IMR-90 (cell line): Measurements from ENCODE around the gene SLC29A1. TPM values are rescaled to one million over a fixed set of nuclear protein-coding genes. Genes with fewer than 3 reads are reported as not detected.

Source experiments
- ATAC-seq: fragments of 200-7000 bp; cut with Tn5 transposase; 2 replicates; pipeline ENCODE4 v1.9.1; 2020; ENCODE audit warnings: low read depth, mild to moderate bottlenecking, moderate library complexity
- BruUV-seq: library from RNA; stranded (reverse); fragments of 400-500 nt; replicated peaks from 2 replicates; lab custom pipeline; 2021; lab: Mats Ljungman, UMichigan
- CTCF ChIA-PET: fragments of 300-600 bp; formaldehyde crosslinking; extraction: SDS; loops from one replicate; lab custom pipeline; 2021; ENCODE audit warnings: antibody characterized with exemption; lab: Yijun Ruan, JAX
- POLR2A ChIA-PET: fragments of 300-600 bp; sonication (Branson Sonifier 250); formaldehyde crosslinking; loops from one replicate; lab custom pipeline; 2022; ENCODE audit warnings: antibody characterized with exemption; ENCODE audit not compliant: unreplicated experiment; lab: Charles Lee
- DNase-seq: peaks from one replicate; pipeline ENCODE4 v3.0.0; 2013
- H2AFZ ChIP-seq: replicated peaks from 2 replicates; pipeline ENCODE3; 2013; ENCODE audit warnings: low read length, mild to moderate bottlenecking; ENCODE audit not compliant: poor library complexity
- H2AK5ac ChIP-seq: 2 replicates; pipeline ENCODE4 v1.6.1; 2013; ENCODE audit warnings: low read depth, low read length, inconsistent platforms
- H2AK9ac ChIP-seq: replicated peaks from 2 replicates; pipeline ENCODE3; 2013; ENCODE audit warnings: mild to moderate bottlenecking, low read depth, low read length, moderate library complexity; ENCODE audit not compliant: poor library complexity
- H2BK120ac ChIP-seq: 2 replicates; pipeline ENCODE4 v1.6.1; 2013; ENCODE audit warnings: low read depth, low read length, inconsistent platforms
- H2BK15ac ChIP-seq: 3 replicates; pipeline ENCODE4 v1.6.1; 2013; ENCODE audit warnings: low read depth, low read length, inconsistent platforms
- H2BK20ac ChIP-seq: 2 replicates; pipeline ENCODE4 v1.6.1; 2013; ENCODE audit warnings: low read depth, mild to moderate bottlenecking, inconsistent platforms, low read length, moderate library complexity
- H2BK5ac ChIP-seq: 2 replicates; pipeline ENCODE4 v1.6.1; 2013; ENCODE audit warnings: mild to moderate bottlenecking, low read depth, low read length, inconsistent platforms; ENCODE audit not compliant: poor library complexity, severe bottlenecking
- H3K14ac ChIP-seq: replicated peaks from 2 replicates; pipeline ENCODE4 v1.6.1; 2013; ENCODE audit warnings: low read depth, low read length, inconsistent platforms
- H3K18ac ChIP-seq: 2 replicates; pipeline ENCODE4 v1.6.1; 2013; ENCODE audit warnings: low read depth, low read length, control low read depth
- H3K23ac ChIP-seq: 2 replicates; pipeline ENCODE4 v1.6.1; 2013; ENCODE audit warnings: low read depth, low read length, inconsistent platforms
- H3K27ac ChIP-seq: 2 replicates; pipeline ENCODE4 v1.5.1; 2013; ENCODE audit warnings: mild to moderate bottlenecking, control low read depth, low read length; ENCODE audit not compliant: insufficient read depth
- H3K27me3 ChIP-seq: 2 replicates; pipeline ENCODE4 v1.6.1; 2013; ENCODE audit warnings: low read length; ENCODE audit not compliant: control insufficient read depth, insufficient read depth
- H3K36me3 ChIP-seq: 2 replicates; pipeline ENCODE4 v1.6.1; 2013; ENCODE audit warnings: low read length, mixed read lengths; ENCODE audit not compliant: control insufficient read depth, insufficient read depth
- H3K4ac ChIP-seq: 2 replicates; pipeline ENCODE4 v1.6.1; 2013; ENCODE audit warnings: low read depth, low read length, inconsistent platforms
- H3K4me1 ChIP-seq: 2 replicates; pipeline ENCODE4 v1.6.1; 2013; ENCODE audit warnings: low read length, mixed read lengths; ENCODE audit not compliant: control insufficient read depth, insufficient read depth
- H3K4me2 ChIP-seq: 2 replicates; pipeline ENCODE4 v1.6.1; 2013; ENCODE audit warnings: low read depth, mild to moderate bottlenecking, control low read depth, low read length, moderate library complexity
- H3K4me3 ChIP-seq: 2 replicates; pipeline ENCODE4 v1.5.1; 2013; ENCODE audit warnings: low read depth, mild to moderate bottlenecking, control low read depth, low read length, moderate library complexity; ENCODE audit not compliant: insufficient read depth
- H3K56ac ChIP-seq: 2 replicates; pipeline ENCODE4 v1.6.1; 2013; ENCODE audit warnings: low read length, inconsistent platforms; ENCODE audit not compliant: insufficient read depth; ENCODE audit errors: extremely low read depth
- H3K79me1 ChIP-seq, 2 experiments: 2 replicates each; pipeline ENCODE4 v1.6.1; 2013; ENCODE audit warnings: low read length in 2 of 2, inconsistent platforms in 1 of 2, low read depth in 1 of 2
- H3K9ac ChIP-seq: 2 replicates; pipeline ENCODE4 v1.6.1; 2013; ENCODE audit warnings: low read depth, low read length, control low read depth
- H3K9me1 ChIP-seq: 2 replicates; pipeline ENCODE4 v1.6.1; 2013; ENCODE audit warnings: low read length, inconsistent platforms; ENCODE audit not compliant: insufficient read depth
- H3K9me3 ChIP-seq: 2 replicates; pipeline ENCODE4 v1.6.1; 2013; ENCODE audit warnings: low read length; ENCODE audit not compliant: control insufficient read depth, insufficient read depth
- H4K20me1 ChIP-seq: 2 replicates; pipeline ENCODE4 v1.6.1; 2013; ENCODE audit warnings: low read length, inconsistent platforms; ENCODE audit not compliant: insufficient read depth
- H4K5ac ChIP-seq: 2 replicates; pipeline ENCODE4 v1.6.1; 2013; ENCODE audit warnings: mild to moderate bottlenecking, low read depth, low read length, control low read depth
- H4K8ac ChIP-seq, 2 experiments: 2 replicates each; pipeline ENCODE4 v1.6.1; 2013; ENCODE audit warnings: low read depth in 2 of 2, low read length in 2 of 2, control low read depth in 1 of 2, inconsistent platforms in 1 of 2
- H4K91ac ChIP-seq: 2 replicates; pipeline ENCODE4 v1.6.1; 2013; ENCODE audit warnings: low read depth, low read length, inconsistent platforms; ENCODE audit not compliant: insufficient read depth
- BHLHE40 ChIP-seq: fragments of 150-350 bp; IDR thresholded peaks from 2 replicates; pipeline ENCODE4 v1.6.1; 2016; ENCODE audit warnings: mild to moderate bottlenecking, low read depth, low read length
- CEBPB ChIP-seq: IDR thresholded peaks from 2 replicates; pipeline ENCODE4 v1.6.1; 2012; ENCODE audit warnings: low read depth, low read length, improper control_type of control experiment
- CHD1 ChIP-seq: IDR thresholded peaks from 2 replicates; pipeline ENCODE4 v1.6.1; 2012; ENCODE audit warnings: low read depth, low read length, improper control_type of control experiment
- FOS ChIP-seq: fragments of 150-350 bp; IDR thresholded peaks from 2 replicates; pipeline ENCODE4 v1.6.1; 2016; ENCODE audit warnings: low read depth, low read length
- MAFK ChIP-seq: IDR thresholded peaks from 2 replicates; pipeline ENCODE4 v1.6.1; 2012; ENCODE audit warnings: low read depth, low read length, improper control_type of control experiment
- MAZ ChIP-seq: IDR thresholded peaks from 2 replicates; pipeline ENCODE4 v1.6.1; 2012; ENCODE audit warnings: low read depth, mild to moderate bottlenecking, low read length, improper control_type of control experiment, moderate library complexity, borderline replicate concordance
- MXI1 ChIP-seq: IDR thresholded peaks from 2 replicates; pipeline ENCODE4 v1.6.1; 2012; ENCODE audit warnings: low read depth, mild to moderate bottlenecking, low read length, moderate library complexity, borderline replicate concordance
- NFE2L2 ChIP-seq: fragments of 150-350 bp; IDR thresholded peaks from 2 replicates; pipeline ENCODE4 v1.6.1; 2016; ENCODE audit warnings: low read depth, mild to moderate bottlenecking, low read length
- POLR2A ChIP-seq: IDR thresholded peaks from 2 replicates; pipeline ENCODE4 v1.6.1; 2012; ENCODE audit warnings: mild to moderate bottlenecking, low read depth, low read length
- RCOR1 ChIP-seq: IDR thresholded peaks from 2 replicates; pipeline ENCODE4 v1.6.1; 2012; ENCODE audit warnings: mild to moderate bottlenecking, low read length, improper control_type of control experiment; ENCODE audit not compliant: insufficient replicate concordance
- RFX5 ChIP-seq: IDR thresholded peaks from 2 replicates; pipeline ENCODE4 v1.8.0; 2012; ENCODE audit warnings: low read depth, mild to moderate bottlenecking, low read length, moderate library complexity
- SMC3 ChIP-seq: fragments of 150-350 bp; IDR thresholded peaks from 2 replicates; pipeline ENCODE4 v1.6.1; 2016; ENCODE audit warnings: low read depth, mild to moderate bottlenecking, antibody characterized with exemption, low read length, moderate library complexity
- USF2 ChIP-seq: fragments of 150-350 bp; IDR thresholded peaks from 2 replicates; pipeline ENCODE4 v1.6.1; 2017; ENCODE audit warnings: mild to moderate bottlenecking, antibody characterized with exemption, low read length, low read depth
- WGBS, 2 experiments: methylation state at CpG; one replicate each; pipeline versions ENCODE4 v1.1.5 to v1.1.7; 2013; ENCODE audit warnings: missing lambda C conversion rate in 2 of 2; ENCODE audit not compliant: insufficient read length in 1 of 2; ENCODE audit errors: extremely low coverage in 2 of 2; 5-methylcytosine and 5-hydroxymethylcytosine counted together
- dilution Hi-C: fragments of 300-500 bp; cut with HindIII; formaldehyde crosslinking; loops from one replicate; pipeline ENCODE4 v1.14.3; 2018; ENCODE audit warnings: low sequenced_read_pairs; ENCODE audit not compliant: unreplicated experiment
- in situ Hi-C: fragments of 300-500 bp; cut with MboI; formaldehyde crosslinking; loops from 3 replicates; pipeline ENCODE4 v1.14.3; 2019; ENCODE audit warnings: low sequenced_read_pairs, inconsistent platforms, mixed read lengths
- intact Hi-C: fragments of 100-400 bp; cut with micrococcal nuclease; formaldehyde crosslinking; loops from 2 replicates; pipeline ENCODE4 v1.10.0; 2022
- polyA plus RNA-seq, 3 experiments: library from polyadenylated mRNA; depleted of rRNA; stranded (reverse); fragments of >200 nt; gene quantifications; 2 replicates each; pipeline ENCODE4 v1.2.3, GENCODE V29; 2012; ENCODE audit warnings: low replicate concordance in 1 of 3
- total RNA-seq: library from RNA; depleted of rRNA; stranded (reverse); fragments of >200 nt; gene quantifications from 2 replicates; pipeline ENCODE4 v1.2.3, GENCODE V29; 2012
- TF ChIP-seq, protein P1 (sequence below): fragments of 150-350 bp; IDR thresholded peaks from 2 replicates; pipeline ENCODE4 v1.6.1; 2016; ENCODE audit warnings: low read depth, mild to moderate bottlenecking, low read length, moderate library complexity, borderline replicate concordance

Gene SLC29A1
- total and polyA plus RNA-seq, 2 of the 4 experiments (the other 2 are of a cell fraction) = 4.1 to 22.1 TPM

DNA sequence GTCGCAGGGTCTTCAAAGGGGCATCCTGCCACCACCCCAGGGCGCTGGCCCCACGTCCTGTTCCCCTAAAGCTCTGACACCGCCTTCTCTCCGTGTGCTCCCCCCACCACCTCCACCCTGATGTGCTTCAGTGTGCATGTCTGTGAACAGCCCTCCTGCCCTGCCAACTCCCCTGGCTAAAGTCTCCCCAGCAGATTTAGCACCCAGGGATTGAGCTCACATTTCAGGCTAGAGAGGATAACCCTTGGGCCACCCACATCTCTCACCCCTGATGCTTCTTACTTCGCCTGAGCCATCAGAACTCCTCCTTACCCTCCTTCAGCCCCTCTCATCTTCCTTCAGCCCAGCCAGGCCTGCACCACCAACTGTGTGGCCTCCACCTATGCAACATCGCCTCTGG lies 54.4 kb downstream of the SLC29A1 start (continued):
- TF ChIP-seq, protein P1, sequence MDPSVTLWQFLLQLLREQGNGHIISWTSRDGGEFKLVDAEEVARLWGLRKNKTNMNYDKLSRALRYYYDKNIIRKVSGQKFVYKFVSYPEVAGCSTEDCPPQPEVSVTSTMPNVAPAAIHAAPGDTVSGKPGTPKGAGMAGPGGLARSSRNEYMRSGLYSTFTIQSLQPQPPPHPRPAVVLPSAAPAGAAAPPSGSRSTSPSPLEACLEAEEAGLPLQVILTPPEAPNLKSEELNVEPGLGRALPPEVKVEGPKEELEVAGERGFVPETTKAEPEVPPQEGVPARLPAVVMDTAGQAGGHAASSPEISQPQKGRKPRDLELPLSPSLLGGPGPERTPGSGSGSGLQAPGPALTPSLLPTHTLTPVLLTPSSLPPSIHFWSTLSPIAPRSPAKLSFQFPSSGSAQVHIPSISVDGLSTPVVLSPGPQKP = no peak
- TF ChIP-seq CHD1 (no peak), BHLHE40 (no peak)

- Histone ChIP-seq H4K20me1 (no peaks in the 10 kb centered on the region; the same call in 1 of the 2 replicates), H3K4ac (no peak overlapping the region), H3K14ac (no peak overlapping the region), H3K56ac (no peak overlapping the region), H2BK20ac (no peak overlapping the region), H2AFZ (no peak overlapping the region), H3K18ac (no peak overlapping the region), H3K79me1 (no peaks in the 10 kb centered on the region), H2AK9ac (no peak overlapping the region), H3K27ac (no peak overlapping the region), H4K5ac (no peak overlapping the region), H3K4me3 (no peak overlapping the region), H3K27me3 (peaks cover 55% of the 10 kb centered on the region), H2BK120ac (no peak overlapping the region), H2BK15ac (no peak overlapping the region), H2AK5ac (no peak overlapping the region), H4K91ac (no peak overlapping the region), H3K4me2 (no peak overlapping the region), H4K8ac (no peak overlapping the region), H3K23ac (no peak overlapping the region), H3K4me1 (no peaks in the 10 kb centered on the region), H2BK5ac (no peak overlapping the region), H3K36me3 (no peaks in the 10 kb centered on the region), H3K9ac (no peak overlapping the region), H3K9me3 (no peaks in the 10 kb centered on the region), H3K9me1 (peaks cover 4% of the 10 kb centered on the region; the same call in 1 of the 2 replicates)
- POLR2A ChIA-PET = no interaction called here
- WGBS, 2 experiments = 17% methylated on average over 1 of the region's 3 CpGs; no CpG with 5 or more reads in 1 of the 2 experiments
- no TSS peak for BruUV-seq
- intact Hi-C loops (no loop called here), dilution Hi-C loops (no loop called here), in situ Hi-C loops (no loop called here)
- no peak for ATAC-seq
- CTCF ChIA-PET = no interaction called here
- no peak for DNase-seq
- TF ChIP-seq POLR2A = no peak
- no peak for TF ChIP-seq MAFK
- TF ChIP-seq FOS = no peak
- no peak for TF ChIP-seq USF2
- no peak for TF ChIP-seq RFX5
- TF ChIP-seq RCOR1 = no peak
- TF ChIP-seq SMC3 = no peak
- no peak for TF ChIP-seq NFE2L2
- no peak for TF ChIP-seq CHD1
- TF ChIP-seq CEBPB = no peak
- TF ChIP-seq MXI1 = no peak
- no peak for TF ChIP-seq MAZ
These were observed 54.9 kb downstream of the SLC29A1 start for GRCh38 chr6:44278315-44278714.
